K562 (cell line): ENCODE data around the gene RFWD3. TPM values are rescaled to one million over a fixed set of nuclear protein-coding genes. Genes with fewer than 3 reads are reported as not detected.

Experiments used
- ARNT ChIP-seq, 2 experiments: fragments of 450-650 bp; IDR thresholded peaks; 2 replicates each; pipeline ENCODE4 v1.6.1; 2016; ENCODE audit warnings: mild to moderate bottlenecking in 1 of 2
- ATF1 ChIP-seq, 2 experiments: fragments of 450-650 bp in 1 of 2; IDR thresholded peaks; 2 replicates each; pipeline ENCODE4 v1.6.1; 2016; ENCODE audit warnings: missing compliant biosample characterization in 1 of 2, missing genetic modification characterization in 1 of 2
- CAMTA2 ChIP-seq: fragments of 250-450 bp; sonication (Bioruptor Pico); conservative IDR thresholded peaks from 2 replicates; pipeline ENCODE4 v1.5.1; 2022
- CTBP1 ChIP-seq: fragments of 450-650 bp; IDR thresholded peaks from 2 replicates; pipeline ENCODE4 v1.6.1; 2016; ENCODE audit warnings: borderline replicate concordance
- FOXM1 ChIP-seq, 2 experiments: fragments of 450-650 bp in 1 of 2; sonication (generic) in 1 of 2; formaldehyde crosslinking in 1 of 2; IDR thresholded peaks; 2 replicates each; pipeline versions ENCODE4 v1.6.1 to v1.9.0; 2017 to 2022; ENCODE audit warnings: low read depth in 2 of 2, mild to moderate bottlenecking in 2 of 2, missing genetic modification reagents in 1 of 2, moderate library complexity in 1 of 2
- HOXB6 ChIP-seq: fragments of 250-450 bp; sonication (Bioruptor Pico); IDR thresholded peaks from 2 replicates; pipeline ENCODE4 v1.5.1; 2022; ENCODE audit warnings: mild to moderate bottlenecking, borderline replicate concordance
- KDM4B ChIP-seq, 2 experiments: fragments of 450-650 bp in 1 of 2; sonication (generic) in 1 of 2; IDR thresholded peaks; 2 replicates each; pipeline ENCODE4 v1.6.1; 2016 to 2017; ENCODE audit warnings: borderline replicate concordance in 2 of 2, antibody characterized with exemption in 1 of 2, low read depth in 1 of 2, mild to moderate bottlenecking in 1 of 2
- MEF2D ChIP-seq: conservative IDR thresholded peaks from 2 replicates; pipeline ENCODE4 v1.6.1; 2016; ENCODE audit warnings: low read depth, missing genetic modification characterization, missing compliant biosample characterization
- PURB ChIP-seq: sonication (generic); formaldehyde crosslinking; IDR thresholded peaks from 2 replicates; pipeline ENCODE4 v1.9.0; 2021; ENCODE audit warnings: low read depth, mild to moderate bottlenecking, missing genetic modification reagents
- SMARCA5 ChIP-seq: fragments of 450-650 bp; IDR thresholded peaks from 2 replicates; pipeline ENCODE4 v1.6.1; 2016
- SREBF2 ChIP-seq: sonication (generic); formaldehyde crosslinking; IDR thresholded peaks from 2 replicates; pipeline ENCODE4 v1.4.0; 2020; ENCODE audit warnings: mild to moderate bottlenecking, missing genetic modification reagents
- TRIM28 ChIP-seq: fragments of 450-650 bp; IDR thresholded peaks from 2 replicates; pipeline ENCODE4 v1.6.1; 2017
- ZNF324 ChIP-seq: fragments of 250-450 bp; sonication (Bioruptor Pico); IDR thresholded peaks from 2 replicates; pipeline ENCODE4 v1.4.0; 2020; ENCODE audit warnings: mild to moderate bottlenecking
- polyA plus RNA-seq, 8 experiments: library from polyadenylated mRNA; depleted of rRNA in 4 of 8; stranded (reverse) in 5 of 8; unstranded in 3 of 8; fragments of >200 nt; fragmentation: Nextera tagmentation in 2 of 8; fragmentation: Illumina TruSeq in 1 of 8; extraction: Ambion mirVana in 2 of 8; extraction: Trizol in 1 of 8; gene quantifications; 2 replicates each; pipeline versions ENCODE4 v1.2.1 to v1.2.3, GENCODE V29; 2011 to 2014; ENCODE audit warnings: inconsistent platforms in 1 of 8, missing spikeins in 1 of 8
- total RNA-seq, 7 experiments: library from RNA; depleted of rRNA in 6 of 7; stranded (reverse); fragments of >200 nt in 6 of 7; fragmentation: Illumina TruSeq in 2 of 7; extraction: Trizol in 2 of 7; gene quantifications; 2 replicates each; pipeline versions ENCODE4 v1.2.1 to v1.2.3, GENCODE V29; 2011 to 2021; ENCODE audit warnings: low replicate concordance in 1 of 7
- TF ChIP-seq, protein P1 (sequence below), 3 experiments: IDR thresholded peaks in 2 of 3; conservative IDR thresholded peaks in 1 of 3; 2 replicates each; pipeline ENCODE4 v1.5.1; 2011 to 2012; ENCODE audit warnings: low read length in 3 of 3, mild to moderate bottlenecking in 3 of 3, control low read depth in 2 of 3, improper control_type of control experiment in 1 of 3, inconsistent platforms in 1 of 3, low read depth in 1 of 3, mixed read lengths in 1 of 3, moderate library complexity in 1 of 3; ENCODE audit not compliant: insufficient read depth in 2 of 3
- TF ChIP-seq, protein P2 (sequence below): fragments of 450-650 bp; IDR thresholded peaks from 2 replicates; pipeline ENCODE4 v1.6.1; 2014; ENCODE audit warnings: low read depth, mild to moderate bottlenecking, moderate library complexity, borderline replicate concordance
- TF ChIP-seq, protein P3 (sequence below): fragments of 250-450 bp; sonication (Bioruptor Pico); IDR thresholded peaks from 2 replicates; pipeline ENCODE4 v1.4.0; 2020
- TF ChIP-seq, protein P4 (sequence below), 2 experiments: fragments of 450-650 bp in 1 of 2; sonication (generic) in 1 of 2; formaldehyde crosslinking in 1 of 2; IDR thresholded peaks in 1 of 2; conservative IDR thresholded peaks in 1 of 2; 2 replicates each; pipeline versions ENCODE4 v1.6.1 to v1.8.1; 2016 to 2023; ENCODE audit warnings: mild to moderate bottlenecking in 2 of 2, moderate library complexity in 2 of 2, inconsistent platforms in 1 of 2, missing genetic modification reagents in 1 of 2

RFWD3 gene
- total and polyA plus RNA-seq, 9 of the 15 experiments (the other 6 are each of a cell fraction or from before 2014, with no cell fraction given), result 20.8 to 121 (median 79.0) TPM

DNA sequence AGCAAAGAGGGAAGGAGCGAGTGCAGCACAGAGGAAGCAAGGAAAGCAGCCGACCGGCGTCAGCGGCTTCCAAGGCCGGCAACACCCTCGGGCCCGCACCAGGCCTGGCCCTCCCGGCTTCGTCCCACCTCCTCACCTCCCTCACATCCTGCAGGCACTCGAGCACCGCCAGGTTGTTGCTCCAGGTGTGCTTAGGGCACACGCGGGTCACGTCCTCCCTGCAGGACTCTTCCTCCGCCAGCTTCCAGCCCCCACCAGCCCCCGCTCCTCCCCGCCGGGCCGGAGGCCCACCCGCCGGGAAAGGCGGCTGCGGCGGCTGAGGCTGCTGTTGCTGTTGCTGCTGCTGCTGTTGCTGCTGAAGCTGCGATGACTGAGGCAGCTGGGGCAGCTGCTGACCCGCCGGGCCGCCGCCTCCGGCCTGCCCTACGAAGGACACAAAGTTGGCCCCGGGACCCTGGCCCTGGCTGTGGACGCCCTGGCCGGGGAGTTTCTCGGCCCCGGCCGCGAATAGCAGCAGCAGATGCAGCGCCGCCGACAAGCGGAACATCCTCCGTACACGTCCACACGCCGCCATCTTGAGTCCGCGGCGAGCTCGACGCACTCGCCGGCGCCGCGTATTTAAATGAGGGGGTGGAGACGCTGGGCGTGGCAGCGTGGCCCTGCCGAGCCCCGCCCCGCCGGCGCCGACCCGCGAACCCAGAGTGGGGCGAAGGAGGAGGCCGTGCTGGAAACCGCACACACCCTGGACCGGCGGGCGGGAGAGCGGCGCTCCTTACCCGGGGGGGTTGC, 60.0 kb downstream of the RFWD3 start, which contains the start of gene GLG1 (continued):
- TF ChIP-seq, protein P1, sequence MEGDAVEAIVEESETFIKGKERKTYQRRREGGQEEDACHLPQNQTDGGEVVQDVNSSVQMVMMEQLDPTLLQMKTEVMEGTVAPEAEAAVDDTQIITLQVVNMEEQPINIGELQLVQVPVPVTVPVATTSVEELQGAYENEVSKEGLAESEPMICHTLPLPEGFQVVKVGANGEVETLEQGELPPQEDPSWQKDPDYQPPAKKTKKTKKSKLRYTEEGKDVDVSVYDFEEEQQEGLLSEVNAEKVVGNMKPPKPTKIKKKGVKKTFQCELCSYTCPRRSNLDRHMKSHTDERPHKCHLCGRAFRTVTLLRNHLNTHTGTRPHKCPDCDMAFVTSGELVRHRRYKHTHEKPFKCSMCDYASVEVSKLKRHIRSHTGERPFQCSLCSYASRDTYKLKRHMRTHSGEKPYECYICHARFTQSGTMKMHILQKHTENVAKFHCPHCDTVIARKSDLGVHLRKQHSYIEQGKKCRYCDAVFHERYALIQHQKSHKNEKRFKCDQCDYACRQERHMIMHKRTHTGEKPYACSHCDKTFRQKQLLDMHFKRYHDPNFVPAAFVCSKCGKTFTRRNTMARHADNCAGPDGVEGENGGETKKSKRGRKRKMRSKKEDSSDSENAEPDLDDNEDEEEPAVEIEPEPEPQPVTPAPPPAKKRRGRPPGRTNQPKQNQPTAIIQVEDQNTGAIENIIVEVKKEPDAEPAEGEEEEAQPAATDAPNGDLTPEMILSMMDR (IDR thresholded peaks at IDR 0.05 in 2 of 3, conservative IDR thresholded peaks at IDR 0.05 in 1 of 3; ENCODE audit: insufficient read depth in 2 of 3, low read depth in 1 of 3, low read length in 3 of 3), result no peak
- TF ChIP-seq TRIM28 (no peak), SMARCA5 (no peak), CAMTA2 (CRISPR knock-in tag) (no peak), KDM4B (IDR thresholded peaks at IDR 0.05; ENCODE audit: borderline replicate concordance in 2 of 2, low read depth in 1 of 2) (no peak), CTBP1 (peak; percentile 63; the same call in 1 of the 2 replicates), ZNF324 (no peak), MEF2D (no peak), ARNT (IDR thresholded peaks at IDR 0.05) (no peak), HOXB6 (CRISPR knock-in tag) (no peak), ATF1 (CRISPR knock-in tag; IDR thresholded peaks at IDR 0.05) (no peak; the same call in 1 of the 2 replicates), ATF1 (tag; IDR thresholded peaks at IDR 0.05) (peak; percentile 83), SREBF2 (CRISPR knock-in tag) (no peak), PURB (CRISPR knock-in tag) (no peak), FOXM1 (IDR thresholded peaks at IDR 0.05; ENCODE audit: low read depth) (no peak), FOXM1 (CRISPR knock-in tag; IDR thresholded peaks at IDR 0.05; ENCODE audit: low read depth) (peak; percentile 62; the same call in 1 of the 2 replicates)
- TF ChIP-seq, protein P2, sequence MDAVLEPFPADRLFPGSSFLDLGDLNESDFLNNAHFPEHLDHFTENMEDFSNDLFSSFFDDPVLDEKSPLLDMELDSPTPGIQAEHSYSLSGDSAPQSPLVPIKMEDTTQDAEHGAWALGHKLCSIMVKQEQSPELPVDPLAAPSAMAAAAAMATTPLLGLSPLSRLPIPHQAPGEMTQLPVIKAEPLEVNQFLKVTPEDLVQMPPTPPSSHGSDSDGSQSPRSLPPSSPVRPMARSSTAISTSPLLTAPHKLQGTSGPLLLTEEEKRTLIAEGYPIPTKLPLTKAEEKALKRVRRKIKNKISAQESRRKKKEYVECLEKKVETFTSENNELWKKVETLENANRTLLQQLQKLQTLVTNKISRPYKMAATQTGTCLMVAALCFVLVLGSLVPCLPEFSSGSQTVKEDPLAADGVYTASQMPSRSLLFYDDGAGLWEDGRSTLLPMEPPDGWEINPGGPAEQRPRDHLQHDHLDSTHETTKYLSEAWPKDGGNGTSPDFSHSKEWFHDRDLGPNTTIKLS, result peak; percentile 96
- TF ChIP-seq, protein P3, sequence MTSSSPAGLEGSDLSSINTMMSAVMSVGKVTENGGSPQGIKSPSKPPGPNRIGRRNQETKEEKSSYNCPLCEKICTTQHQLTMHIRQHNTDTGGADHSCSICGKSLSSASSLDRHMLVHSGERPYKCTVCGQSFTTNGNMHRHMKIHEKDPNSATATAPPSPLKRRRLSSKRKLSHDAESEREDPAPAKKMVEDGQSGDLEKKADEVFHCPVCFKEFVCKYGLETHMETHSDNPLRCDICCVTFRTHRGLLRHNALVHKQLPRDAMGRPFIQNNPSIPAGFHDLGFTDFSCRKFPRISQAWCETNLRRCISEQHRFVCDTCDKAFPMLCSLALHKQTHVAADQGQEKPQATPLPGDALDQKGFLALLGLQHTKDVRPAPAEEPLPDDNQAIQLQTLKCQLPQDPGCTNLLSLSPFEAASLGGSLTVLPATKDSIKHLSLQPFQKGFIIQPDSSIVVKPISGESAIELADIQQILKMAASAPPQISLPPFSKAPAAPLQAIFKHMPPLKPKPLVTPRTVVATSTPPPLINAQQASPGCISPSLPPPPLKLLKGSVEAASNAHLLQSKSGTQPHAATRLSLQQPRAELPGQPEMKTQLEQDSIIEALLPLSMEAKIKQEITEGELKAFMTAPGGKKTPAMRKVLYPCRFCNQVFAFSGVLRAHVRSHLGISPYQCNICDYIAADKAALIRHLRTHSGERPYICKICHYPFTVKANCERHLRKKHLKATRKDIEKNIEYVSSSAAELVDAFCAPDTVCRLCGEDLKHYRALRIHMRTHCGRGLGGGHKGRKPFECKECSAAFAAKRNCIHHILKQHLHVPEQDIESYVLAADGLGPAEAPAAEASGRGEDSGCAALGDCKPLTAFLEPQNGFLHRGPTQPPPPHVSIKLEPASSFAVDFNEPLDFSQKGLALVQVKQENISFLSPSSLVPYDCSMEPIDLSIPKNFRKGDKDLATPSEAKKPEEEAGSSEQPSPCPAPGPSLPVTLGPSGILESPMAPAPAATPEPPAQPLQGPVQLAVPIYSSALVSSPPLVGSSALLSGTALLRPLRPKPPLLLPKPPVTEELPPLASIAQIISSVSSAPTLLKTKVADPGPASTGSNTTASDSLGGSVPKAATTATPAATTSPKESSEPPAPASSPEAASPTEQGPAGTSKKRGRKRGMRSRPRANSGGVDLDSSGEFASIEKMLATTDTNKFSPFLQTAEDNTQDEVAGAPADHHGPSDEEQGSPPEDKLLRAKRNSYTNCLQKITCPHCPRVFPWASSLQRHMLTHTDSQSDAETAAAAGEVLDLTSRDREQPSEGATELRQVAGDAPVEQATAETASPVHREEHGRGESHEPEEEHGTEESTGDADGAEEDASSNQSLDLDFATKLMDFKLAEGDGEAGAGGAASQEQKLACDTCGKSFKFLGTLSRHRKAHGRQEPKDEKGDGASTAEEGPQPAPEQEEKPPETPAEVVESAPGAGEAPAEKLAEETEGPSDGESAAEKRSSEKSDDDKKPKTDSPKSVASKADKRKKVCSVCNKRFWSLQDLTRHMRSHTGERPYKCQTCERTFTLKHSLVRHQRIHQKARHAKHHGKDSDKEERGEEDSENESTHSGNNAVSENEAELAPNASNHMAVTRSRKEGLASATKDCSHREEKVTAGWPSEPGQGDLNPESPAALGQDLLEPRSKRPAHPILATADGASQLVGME, result no peak
- TF ChIP-seq, protein P4, sequence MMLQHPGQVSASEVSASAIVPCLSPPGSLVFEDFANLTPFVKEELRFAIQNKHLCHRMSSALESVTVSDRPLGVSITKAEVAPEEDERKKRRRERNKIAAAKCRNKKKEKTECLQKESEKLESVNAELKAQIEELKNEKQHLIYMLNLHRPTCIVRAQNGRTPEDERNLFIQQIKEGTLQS (IDR thresholded peaks at IDR 0.05), result no peak
- TF ChIP-seq, protein P4 (CRISPR knock-in tag; conservative IDR thresholded peaks at IDR 0.05), result no peak
